ENCODE measurements around the gene CHMP2A. TPM values are rescaled to one million over a fixed set of nuclear protein-coding genes. Genes with fewer than 3 reads are reported as not detected.

Gene CHMP2A
- total and polyA plus RNA-seq, 2 of the 4 experiments (the other 2 are of a cell fraction), result 105 to 183 TPM

- ChIA-PET CTCF (interaction anchor here (0.7 kb wide), 1 partner anchor 25 kb away, joined by 6 read pairs; the partner anchor contains the start of gene ZBTB45), POLR2A (ENCODE audit: unreplicated experiment) (interaction anchor here (0.5 to 0.9 kb wide), 5 partner anchors 11 to 834 kb away, joined by 3 to 10 read pairs (median 4); partner anchors contain the start of genes CHMP2A and ZBTB45)
- Histone ChIP-seq H2AK9ac (replicated peaks; ENCODE audit: low read depth, low read length, poor library complexity) (peak within 1 kb of the TSS; percentile 96), H2BK5ac (ENCODE audit: low read depth, low read length, poor library complexity, severe bottlenecking) (peak within 1 kb of the TSS; percentile 85), H2AFZ (replicated peaks; ENCODE audit: low read length, poor library complexity) (peak within 1 kb of the TSS; percentile 98), H4K5ac (ENCODE audit: low read depth, low read length) (peak within 1 kb of the TSS; percentile 66), H4K20me1 (ENCODE audit: insufficient read depth, low read length) (peaks cover 54% of the 10 kb centered on the region), H3K4me2 (ENCODE audit: low read depth, low read length) (peak within 1 kb of the TSS; percentile 98), H3K14ac (replicated peaks; ENCODE audit: low read depth, low read length) (peak within 1 kb of the TSS; percentile 98), H3K36me3 (ENCODE audit: control insufficient read depth, insufficient read depth, low read length) (peaks cover 31% of the 10 kb centered on the region), H3K18ac (ENCODE audit: low read depth, low read length) (peak within 1 kb of the TSS; percentile 72), H3K9ac (ENCODE audit: low read depth, low read length) (peak within 1 kb of the TSS; percentile 98), H2BK20ac (ENCODE audit: low read depth, low read length) (no peak within 1 kb of the TSS), H2BK15ac (ENCODE audit: low read depth, low read length) (peak within 1 kb of the TSS; percentile 61; the same call in 1 of the 3 replicates), H3K27me3 (ENCODE audit: control insufficient read depth, insufficient read depth, low read length) (peaks cover 7% of the 10 kb centered on the region), H3K4me1 (ENCODE audit: control insufficient read depth, insufficient read depth, low read length) (peaks cover 13% of the 10 kb centered on the region), H2AK5ac (ENCODE audit: low read depth, low read length) (peak within 1 kb of the TSS; percentile 88), H3K79me1 (ENCODE audit: low read depth in 1 of 2, low read length in 2 of 2) (peaks cover 3 to 41% of the 10 kb centered on the region in 2 experiments; a peak in 3 of 4 replicates), H3K56ac (ENCODE audit: extremely low read depth, insufficient read depth, low read length) (peak within 1 kb of the TSS; percentile 69), H3K27ac (ENCODE audit: insufficient read depth, low read length) (peak within 1 kb of the TSS; percentile 88), H3K4ac (ENCODE audit: low read depth, low read length) (peak within 1 kb of the TSS; percentile 97), H4K91ac (ENCODE audit: insufficient read depth, low read depth, low read length) (peak within 1 kb of the TSS; percentile 92), H3K9me3 (ENCODE audit: control insufficient read depth, insufficient read depth, low read length) (no peaks in the 10 kb centered on the region), H3K23ac (ENCODE audit: low read depth, low read length) (peak within 1 kb of the TSS; percentile 93), H4K8ac (ENCODE audit: low read depth in 2 of 2, low read length in 2 of 2) (peak within 1 kb of the TSS; percentile 43 to 94), H3K4me3 (ENCODE audit: insufficient read depth, low read depth, low read length) (peak within 1 kb of the TSS; percentile 77), H3K9me1 (ENCODE audit: insufficient read depth, low read length) (peaks cover 13% of the 10 kb centered on the region), H2BK120ac (ENCODE audit: low read depth, low read length) (peak within 1 kb of the TSS; percentile 90)
- 0% methylated on average over 33 of the region's 73 CpGs; no CpG with 5 or more reads in 1 of the 2 experiments for WGBS, 2 experiments (ENCODE audit: extremely low coverage in 2 of 2, insufficient read length in 1 of 2)
- in situ Hi-C loops (cut with MboI; ENCODE audit: low sequenced_read_pairs) (no loop called here), dilution Hi-C loops (cut with HindIII; ENCODE audit: low sequenced_read_pairs, unreplicated experiment) (no loop called here), intact Hi-C loops (cut with micrococcal nuclease) (loop anchor here (2.0 kb wide), 1 partner anchor 15 kb away; the partner anchor contains the start of gene UBE2M)
- no TSS peak for BruUV-seq (replicated peaks)
- TF ChIP-seq FOS (IDR thresholded peaks at IDR 0.05; ENCODE audit: low read depth, low read length), result 0 out of 2 replicates have a peak, but pooled peaks have one; percentile 2
- peak; percentile 64; the same call in 1 of the 2 replicates for TF ChIP-seq MXI1 (IDR thresholded peaks at IDR 0.05; ENCODE audit: borderline replicate concordance, low read depth, low read length)
- peak; percentile 97 for TF ChIP-seq POLR2A (IDR thresholded peaks at IDR 0.05; ENCODE audit: low read depth, low read length)
- 0 out of 2 replicates have a peak, but pooled peaks have one; percentile 9 for TF ChIP-seq USF2 (IDR thresholded peaks at IDR 0.05; ENCODE audit: low read depth, low read length)
- no peak for TF ChIP-seq NFE2L2 (IDR thresholded peaks at IDR 0.05; ENCODE audit: low read depth, low read length)
- no peak for TF ChIP-seq ELK1 (IDR thresholded peaks at IDR 0.05; ENCODE audit: borderline replicate concordance, low read depth, low read length)
- TF ChIP-seq MAZ (IDR thresholded peaks at IDR 0.05; ENCODE audit: borderline replicate concordance, low read depth, low read length), result peak; percentile 80; the same call in 1 of the 2 replicates
- no peak for TF ChIP-seq CTCF (conservative IDR thresholded peaks at IDR 0.05; ENCODE audit: low read depth, low read length)
- peak; percentile 91 for ATAC-seq (ENCODE audit: low read depth)
- DNase-seq, result peak; percentile 99
Observed at GRCh38 chr19:58543826-58544590, 10.9 kb downstream of the CHMP2A start, which contains the start of gene TRIM28. TRIM28 (plus strand) TSS chr19:58544064; CDS start chr19:58544758, 694 bp downstream.
